Ramos (cell line): ENCODE data around the gene R3HCC1L.
"Not testable (repeated sequence)": the region's sequence is repeated elsewhere in the genome, so short reads cannot be mapped to it uniquely, and the experiment has no call there.

ENCODE experiments used
- in situ Hi-C: fragments of 300-500 bp; cut with MboI; formaldehyde crosslinking; loops from one replicate; pipeline ENCODE4 v1.14.3; 2022; ENCODE audit warnings: low sequenced_read_pairs; ENCODE audit not compliant: unreplicated experiment

The R3HCC1L gene

GRCh38 chr10:98169379-98169778 is 34.9 kb downstream of the R3HCC1L start:
- in situ Hi-C loops, result no loop called here

DNA sequence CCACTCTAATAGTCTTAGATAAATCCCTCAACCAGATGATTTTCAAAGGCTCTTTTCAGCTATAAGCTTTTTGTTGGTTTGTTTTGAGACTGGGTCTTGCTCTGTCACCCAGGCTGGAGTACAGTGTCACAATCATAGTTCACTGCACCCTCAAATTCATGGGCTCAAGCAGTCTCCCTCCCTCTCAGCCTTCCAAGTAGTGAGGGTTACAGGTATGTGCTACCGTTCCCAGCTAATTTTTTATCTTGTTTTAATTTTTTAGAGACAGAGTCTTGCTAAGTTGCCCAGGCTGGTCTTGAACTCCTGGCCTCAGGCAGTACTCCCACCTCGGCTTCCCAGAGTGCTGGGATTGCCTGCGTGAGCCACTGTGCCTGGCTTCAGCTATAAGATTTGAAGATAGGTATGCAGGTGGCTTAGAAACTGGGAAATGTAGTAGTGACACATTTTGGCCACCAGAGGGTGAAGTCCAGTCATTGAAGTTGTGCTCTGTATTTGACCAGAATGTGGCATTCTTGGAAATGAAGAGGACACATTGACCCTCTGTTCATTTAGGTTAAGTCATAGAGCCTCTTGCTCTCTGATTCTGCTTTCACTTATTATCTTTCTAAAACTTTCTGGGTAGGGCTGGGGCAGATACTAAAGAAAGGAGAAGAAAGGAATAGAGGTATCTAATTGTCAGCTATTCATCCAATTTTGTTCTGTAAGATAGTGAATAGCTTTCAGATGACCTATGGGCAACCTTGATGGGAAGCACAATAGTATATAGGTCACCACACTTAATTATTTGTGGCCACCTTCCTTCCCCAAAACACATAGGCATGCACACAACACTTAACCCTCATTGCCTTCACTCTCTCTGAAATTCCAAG is 36.0 kb downstream of the R3HCC1L start:
- in situ Hi-C loops, result no loop called here

DNA sequence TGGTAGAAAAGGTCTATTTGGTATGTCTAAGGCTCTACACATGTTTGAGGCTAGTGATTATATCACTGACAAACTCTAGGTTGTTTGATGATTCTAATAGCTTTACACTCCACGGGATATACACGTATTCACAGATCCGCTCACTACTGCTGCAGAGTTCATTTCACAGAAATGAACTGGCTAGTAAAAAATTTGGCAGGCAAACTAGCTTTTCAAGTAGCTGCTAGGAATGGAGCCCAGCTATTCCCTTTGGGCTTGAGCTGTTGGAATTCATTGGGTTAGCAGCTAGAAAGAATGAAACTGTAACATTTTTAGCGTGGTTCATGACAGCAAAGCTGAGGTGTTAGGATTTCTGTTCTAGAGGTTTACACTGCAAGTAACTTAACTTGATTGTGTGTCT is 37.6 kb downstream of the R3HCC1L start:
- in situ Hi-C loops, result no loop called here

DNA sequence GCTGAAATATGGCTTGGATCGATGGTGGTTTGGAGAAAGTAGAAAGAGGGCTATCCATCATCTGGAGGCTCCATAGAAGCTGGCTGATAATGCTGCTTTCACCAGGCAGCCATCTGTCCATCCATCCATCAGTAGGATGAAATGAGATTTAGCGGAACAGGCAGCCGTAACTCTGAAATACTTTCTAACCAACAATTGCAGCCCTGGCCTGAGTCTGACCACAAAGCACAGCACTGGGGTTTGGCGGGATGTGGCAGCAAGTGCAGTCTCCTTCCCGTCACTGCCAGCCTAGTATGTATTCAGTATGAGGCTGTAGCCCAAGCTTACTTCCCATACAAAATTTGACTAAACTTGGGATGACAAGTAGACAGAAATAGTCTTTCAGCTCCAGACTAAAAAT is 38.0 kb downstream of the R3HCC1L start:
- in situ Hi-C loops, result no loop called here

DNA sequence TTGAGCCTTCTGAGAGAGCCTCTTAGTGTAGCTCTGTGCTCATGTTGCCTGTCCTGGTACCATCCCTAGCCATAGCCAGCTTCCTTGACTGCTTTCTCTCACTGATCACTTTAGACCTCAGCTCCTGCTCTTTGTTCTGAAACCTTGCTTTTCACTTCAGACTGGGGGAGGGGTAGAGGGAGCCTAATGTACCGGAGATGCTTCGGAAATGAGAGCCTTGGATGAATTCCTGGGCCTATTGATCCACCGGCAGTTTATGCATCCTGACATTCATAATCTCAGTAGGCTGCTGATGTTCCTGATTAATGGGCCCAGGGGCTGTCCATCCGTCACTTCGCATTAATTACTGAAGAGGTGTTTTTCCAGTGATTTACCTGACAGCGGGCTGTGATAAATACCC is 38.8 kb downstream of the R3HCC1L start:
- in situ Hi-C loops, result no loop called here

GRCh38 chr10:98182351-98182915 is 48.0 kb downstream of the R3HCC1L start:
- in situ Hi-C loops, result not testable (repeated sequence)

DNA sequence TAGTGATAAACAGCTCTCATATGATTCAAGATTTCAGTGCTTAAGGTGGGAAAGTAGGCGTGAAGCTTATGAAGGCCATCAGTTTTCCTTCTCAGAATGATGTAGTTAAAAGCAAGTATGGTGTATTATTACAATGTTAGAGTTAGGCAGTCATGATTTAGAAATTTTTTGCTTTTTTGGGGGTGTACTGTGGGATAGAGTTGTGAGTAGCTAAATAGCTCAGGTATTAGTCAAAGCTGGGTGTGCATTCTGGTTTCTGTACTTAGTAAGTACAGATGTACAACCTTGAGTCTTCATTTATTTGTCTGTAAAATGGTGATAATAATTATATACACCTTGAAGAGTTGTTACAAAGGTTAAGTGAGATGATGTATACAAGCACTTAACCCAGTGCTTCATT is 52.2 kb downstream of the R3HCC1L start:
- in situ Hi-C loops, result no loop called here

GRCh38 chr10:98190773-98191172 is 56.3 kb downstream of the R3HCC1L start:
- in situ Hi-C loops, result not testable (repeated sequence)

DNA sequence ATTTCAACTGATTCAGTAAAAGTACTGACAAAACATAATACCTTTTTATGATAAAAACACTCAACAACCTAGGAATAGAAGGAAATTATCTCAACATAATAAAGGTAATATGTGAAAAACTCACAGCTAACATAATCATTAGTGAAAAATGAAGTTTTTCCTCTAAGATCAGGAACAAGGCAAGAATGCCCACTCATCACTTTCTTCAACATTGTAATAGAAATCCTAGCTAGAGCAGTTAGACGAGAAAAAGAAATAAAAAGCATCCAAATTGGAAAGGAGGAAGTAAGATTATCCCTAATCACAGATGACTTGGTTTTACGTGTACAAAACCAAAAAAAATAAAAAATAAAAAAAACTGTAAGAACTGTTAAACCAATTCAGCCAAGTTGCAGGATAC is 58.6 kb downstream of the R3HCC1L start:
- in situ Hi-C loops, result no loop called here

DNA sequence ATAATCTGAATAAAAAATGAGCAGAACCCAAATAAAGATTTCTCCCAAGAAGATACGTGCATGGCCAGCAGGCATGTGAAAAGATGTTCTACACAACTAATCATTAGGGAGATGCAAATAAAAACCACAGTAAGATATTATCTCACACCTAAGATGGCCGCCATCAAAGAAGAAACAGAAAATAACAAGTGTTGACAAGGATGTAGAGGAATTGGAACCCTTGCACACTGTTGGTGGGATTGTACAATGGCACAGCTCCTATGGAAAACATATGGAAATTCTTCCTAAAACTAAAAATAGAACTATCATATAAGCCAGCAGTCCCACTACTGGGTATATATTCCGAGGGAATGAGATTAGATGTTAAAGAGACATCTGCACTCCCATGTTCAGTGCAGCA is 60.2 kb downstream of the R3HCC1L start:
- in situ Hi-C loops, result no loop called here

- in situ Hi-C loops, result no loop called here
Observed at GRCh38 chr10:98195120-98195519, 60.7 kb downstream of the R3HCC1L start.

DNA sequence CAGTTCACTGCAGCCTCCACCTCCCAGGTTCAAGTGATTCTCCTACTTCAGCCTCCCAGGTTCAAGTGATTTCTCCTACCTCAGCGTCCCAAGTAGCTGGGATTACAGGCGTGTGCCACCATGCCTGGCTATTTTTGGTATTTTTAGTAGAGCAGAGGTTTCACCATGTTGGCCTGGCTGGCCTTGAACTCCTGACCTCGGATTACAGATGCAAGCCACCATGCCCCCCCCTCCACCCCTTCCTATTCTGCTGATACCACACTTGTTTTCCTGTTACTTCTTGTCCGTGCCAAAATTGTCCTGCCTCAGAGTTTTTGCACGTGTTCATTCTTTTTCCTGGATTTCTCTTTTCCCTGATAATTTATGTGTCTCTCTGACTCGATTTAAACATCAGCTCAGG is 62.5 kb downstream of the R3HCC1L start:
- in situ Hi-C loops, result no loop called here

DNA sequence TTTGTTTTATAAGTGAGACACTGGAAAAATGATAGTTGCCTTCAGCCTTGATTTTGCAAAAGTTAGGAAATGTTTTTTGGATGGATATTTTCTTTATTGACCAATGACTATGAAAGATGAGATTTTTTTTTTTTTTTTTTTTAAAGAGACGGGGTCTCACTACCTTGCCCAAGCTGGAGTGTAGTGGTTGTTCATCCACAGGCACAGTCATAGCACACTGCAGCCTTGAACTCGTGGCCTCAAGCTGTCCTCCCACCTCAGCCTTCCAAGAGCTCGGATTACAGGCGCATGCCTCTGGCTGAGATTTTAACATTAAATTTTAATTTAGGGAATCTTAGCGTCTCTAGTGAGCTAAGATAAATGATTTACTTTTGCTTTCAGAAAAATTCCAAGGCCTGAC is 67.3 kb downstream of the R3HCC1L start:
- in situ Hi-C loops, result no loop called here

GRCh38 chr10:98202378-98202777 is 67.9 kb downstream of the R3HCC1L start:
- in situ Hi-C loops, result no loop called here

GRCh38 chr10:98205351-98205750 is 70.9 kb downstream of the R3HCC1L start:
- in situ Hi-C loops, result no loop called here

DNA sequence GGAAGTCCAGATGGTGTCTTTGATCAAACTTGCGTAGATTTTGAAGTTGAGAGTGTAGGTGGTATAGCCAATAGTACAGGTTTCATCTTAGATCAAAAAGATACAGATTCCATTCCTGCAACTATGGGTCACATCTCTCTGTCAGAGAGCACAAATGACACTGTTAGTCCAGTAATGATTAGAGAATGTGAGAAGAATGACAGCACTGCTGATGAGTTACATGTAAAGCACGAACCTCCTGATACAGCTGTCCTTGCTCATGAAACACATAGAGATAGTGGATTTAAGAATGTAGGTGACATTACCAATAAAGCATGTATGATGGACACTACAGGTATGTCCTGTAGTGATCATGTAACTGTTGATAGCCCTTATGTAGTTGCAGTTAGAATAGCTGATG is 74.5 kb downstream of the R3HCC1L start:
- in situ Hi-C loops, result no loop called here

GRCh38 chr10:98209441-98209840 is 75.0 kb downstream of the R3HCC1L start:
- in situ Hi-C loops, result no loop called here

GRCh38 chr10:98212196-98212595 is 77.7 kb downstream of the R3HCC1L start:
- in situ Hi-C loops, result no loop called here

DNA sequence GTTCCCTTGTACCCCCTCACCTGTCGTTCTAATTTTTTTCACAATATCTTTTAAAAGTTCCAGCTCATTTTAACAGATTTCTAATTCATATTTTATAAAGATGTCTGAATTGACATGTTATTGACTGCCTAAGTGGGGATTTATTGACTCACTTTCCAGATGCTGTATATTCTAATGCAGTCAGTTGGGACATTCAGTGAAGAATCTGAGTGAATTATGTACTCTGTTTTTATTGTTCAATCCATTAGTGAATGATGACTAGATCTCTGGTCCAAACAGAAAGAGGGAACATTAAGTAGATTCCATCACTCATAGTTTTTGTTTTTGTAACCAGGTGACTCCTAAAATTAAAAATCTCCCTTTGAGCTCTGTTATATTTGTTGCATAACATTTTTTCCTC is 79.3 kb downstream of the R3HCC1L start:
- in situ Hi-C loops, result no loop called here

DNA sequence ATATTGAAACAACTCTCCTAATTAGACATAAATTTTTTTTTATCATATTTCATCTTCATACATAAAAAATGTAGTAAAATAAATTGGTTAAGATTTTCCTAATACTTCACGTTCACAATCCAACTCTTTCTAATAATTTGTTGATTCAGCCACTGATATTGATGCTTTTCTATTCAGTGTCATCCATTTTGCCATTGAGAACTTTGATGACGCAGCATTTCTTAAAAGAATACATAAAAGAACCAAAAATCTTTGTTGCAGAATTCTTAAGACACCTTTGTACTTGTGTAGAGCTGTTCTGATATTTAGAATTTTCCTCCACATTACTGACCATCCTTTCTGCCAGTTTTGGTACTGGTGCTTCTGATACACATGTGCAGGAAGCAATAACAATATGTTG is 80.9 kb downstream of the R3HCC1L start:
- in situ Hi-C loops, result no loop called here

GRCh38 chr10:98217801-98218200 is 83.3 kb downstream of the R3HCC1L start:
- in situ Hi-C loops, result no loop called here

DNA sequence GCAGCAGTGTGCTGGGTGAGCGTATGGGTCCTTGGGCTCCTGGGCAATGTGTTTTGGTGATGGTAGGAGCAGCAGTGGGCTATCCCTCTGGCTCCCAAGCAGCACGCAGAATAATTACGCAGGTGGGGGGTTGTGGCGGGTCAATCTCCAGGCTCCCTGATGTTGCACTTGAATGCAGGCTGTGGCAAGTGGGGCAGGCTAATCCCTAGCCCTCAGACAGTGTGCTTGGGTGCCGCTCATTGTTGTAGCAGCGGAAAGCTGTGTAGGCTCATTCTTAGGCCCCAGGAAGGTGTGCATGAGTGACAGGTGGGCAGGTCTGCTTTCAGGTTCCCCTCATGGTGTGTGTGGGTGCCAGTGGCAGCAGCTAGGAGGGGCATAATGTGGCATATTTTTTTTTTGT is 89.4 kb downstream of the R3HCC1L start:
- in situ Hi-C loops, result no loop called here
